PFSK-1 (cell line): ENCODE measurements around the gene COPS3.

ENCODE experiments used
- FOXP2 ChIP-seq: optimal IDR thresholded peaks from 2 replicates; pipeline ENCODE3; 2011; ENCODE audit warnings: borderline replicate concordance, control low read depth, inconsistent platforms; ENCODE audit not compliant: insufficient read depth; ENCODE audit errors: extremely low read length, extremely low read depth
- POLR2AphosphoS5 ChIP-seq: IDR thresholded peaks from 2 replicates; pipeline ENCODE4 v1.6.1; 2012; ENCODE audit warnings: low read depth, mild to moderate bottlenecking, control low read depth, low read length, moderate library complexity
- SIN3A ChIP-seq: IDR thresholded peaks from 2 replicates; pipeline ENCODE4 v1.6.1; 2012; ENCODE audit warnings: mild to moderate bottlenecking, low read length, moderate library complexity, borderline replicate concordance; ENCODE audit not compliant: insufficient read depth
- TAF1 ChIP-seq: IDR thresholded peaks from 2 replicates; pipeline ENCODE4 v1.6.1; 2012; ENCODE audit warnings: low read length, control low read depth, borderline replicate concordance; ENCODE audit not compliant: insufficient read depth
- TF ChIP-seq, protein P1 (sequence below), 2 experiments: IDR thresholded peaks; 2 replicates each; pipeline versions ENCODE4 v1.6.1 to v1.8.0; 2011 to 2012; ENCODE audit warnings: low read depth in 2 of 2, low read length in 2 of 2, control low read depth in 1 of 2, inconsistent platforms in 1 of 2, mild to moderate bottlenecking in 1 of 2, moderate library complexity in 1 of 2; ENCODE audit not compliant: insufficient read depth in 1 of 2

DNA sequence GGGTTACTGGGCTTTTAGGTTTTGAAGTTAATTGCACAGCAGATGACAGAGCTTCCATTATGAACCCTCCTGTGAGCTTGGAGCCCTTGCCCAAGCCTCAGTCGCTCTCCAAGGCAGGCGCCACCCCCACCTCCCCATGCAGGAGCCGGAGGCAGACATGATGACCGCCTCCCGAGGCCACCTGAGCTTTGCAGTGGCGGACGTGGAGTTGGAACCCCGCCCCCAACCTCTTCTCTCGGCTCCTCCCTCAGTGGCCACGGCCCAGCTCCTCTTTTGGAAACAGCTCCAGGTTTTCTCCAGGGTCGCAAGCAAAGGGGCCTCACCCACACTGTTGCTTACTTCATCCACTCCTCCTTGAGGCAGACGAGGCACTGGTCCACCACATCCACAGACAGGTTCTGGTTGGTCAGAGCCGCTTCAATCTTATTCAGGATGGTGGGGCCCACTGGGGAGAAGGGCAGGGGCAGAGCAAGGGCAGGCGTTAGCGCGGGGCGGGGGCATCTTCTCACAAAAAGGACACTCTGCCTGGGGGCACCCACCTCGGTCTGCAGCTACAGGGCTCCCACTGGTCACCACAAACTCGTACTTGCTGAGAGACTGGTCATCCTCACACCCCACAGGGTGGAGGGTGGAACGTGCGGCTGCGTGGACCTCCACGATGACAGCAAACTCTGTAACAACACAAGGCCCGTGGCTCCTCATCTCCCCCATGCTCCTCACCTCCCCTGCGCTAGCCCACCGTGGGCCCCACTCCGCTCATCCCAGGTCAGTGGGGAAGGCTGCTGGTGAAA, 66.2 kb downstream of the COPS3 start:
- TF ChIP-seq POLR2AphosphoS5 (no peak), SIN3A (no peak), TAF1 (no peak), FOXP2 (no peak)
- TF ChIP-seq, protein P1, sequence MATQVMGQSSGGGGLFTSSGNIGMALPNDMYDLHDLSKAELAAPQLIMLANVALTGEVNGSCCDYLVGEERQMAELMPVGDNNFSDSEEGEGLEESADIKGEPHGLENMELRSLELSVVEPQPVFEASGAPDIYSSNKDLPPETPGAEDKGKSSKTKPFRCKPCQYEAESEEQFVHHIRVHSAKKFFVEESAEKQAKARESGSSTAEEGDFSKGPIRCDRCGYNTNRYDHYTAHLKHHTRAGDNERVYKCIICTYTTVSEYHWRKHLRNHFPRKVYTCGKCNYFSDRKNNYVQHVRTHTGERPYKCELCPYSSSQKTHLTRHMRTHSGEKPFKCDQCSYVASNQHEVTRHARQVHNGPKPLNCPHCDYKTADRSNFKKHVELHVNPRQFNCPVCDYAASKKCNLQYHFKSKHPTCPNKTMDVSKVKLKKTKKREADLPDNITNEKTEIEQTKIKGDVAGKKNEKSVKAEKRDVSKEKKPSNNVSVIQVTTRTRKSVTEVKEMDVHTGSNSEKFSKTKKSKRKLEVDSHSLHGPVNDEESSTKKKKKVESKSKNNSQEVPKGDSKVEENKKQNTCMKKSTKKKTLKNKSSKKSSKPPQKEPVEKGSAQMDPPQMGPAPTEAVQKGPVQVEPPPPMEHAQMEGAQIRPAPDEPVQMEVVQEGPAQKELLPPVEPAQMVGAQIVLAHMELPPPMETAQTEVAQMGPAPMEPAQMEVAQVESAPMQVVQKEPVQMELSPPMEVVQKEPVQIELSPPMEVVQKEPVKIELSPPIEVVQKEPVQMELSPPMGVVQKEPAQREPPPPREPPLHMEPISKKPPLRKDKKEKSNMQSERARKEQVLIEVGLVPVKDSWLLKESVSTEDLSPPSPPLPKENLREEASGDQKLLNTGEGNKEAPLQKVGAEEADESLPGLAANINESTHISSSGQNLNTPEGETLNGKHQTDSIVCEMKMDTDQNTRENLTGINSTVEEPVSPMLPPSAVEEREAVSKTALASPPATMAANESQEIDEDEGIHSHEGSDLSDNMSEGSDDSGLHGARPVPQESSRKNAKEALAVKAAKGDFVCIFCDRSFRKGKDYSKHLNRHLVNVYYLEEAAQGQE (IDR thresholded peaks at IDR 0.05; ENCODE audit: insufficient read depth in 1 of 2, low read depth in 2 of 2, low read length in 2 of 2), result no peak
